ENCODE measurements around the gene RNF144A.

RNF144A gene

GRCh38 chr2:6967301-6967700, 50.1 kb downstream of the RNF144A start:
- Histone ChIP-seq H4K20me1 (ENCODE audit: insufficient read depth, low read length, poor library complexity, severe bottlenecking) (no peaks in the 10 kb centered on the region), H3K9ac (ENCODE audit: low read depth, low read length, poor library complexity, severe bottlenecking) (no peak overlapping the region), H3K4me2 (ENCODE audit: low read depth, low read length, poor library complexity, severe bottlenecking) (no peak overlapping the region), H3K79me2 (ENCODE audit: insufficient read depth, low read length) (no peaks in the 10 kb centered on the region), H3K36me3 (ENCODE audit: insufficient read depth, low read length) (no peaks in the 10 kb centered on the region), H3K4me1 (ENCODE audit: insufficient read depth, low read length, poor library complexity, severe bottlenecking) (no peaks in the 10 kb centered on the region), H3F3A (ENCODE audit: low read depth) (no peaks in the 10 kb centered on the region), H2AFZ (ENCODE audit: low read length) (no peak overlapping the region), H3K4me3 (ENCODE audit: low read length, poor library complexity, severe bottlenecking) (no peak overlapping the region), H3K27me3 (ENCODE audit: insufficient read depth, low read length, poor library complexity, severe bottlenecking) (no peaks in the 10 kb centered on the region), H3K9me3 (ENCODE audit: insufficient read depth, low read depth, low read length) (no peaks in the 10 kb centered on the region), H3K9me2 (replicated peaks; ENCODE audit: low read depth, low read length) (no peaks in the 10 kb centered on the region)
- no peak for TF ChIP-seq EZH2phosphoT487 (IDR thresholded peaks at IDR 0.05; ENCODE audit: borderline replicate concordance)
- TF ChIP-seq CTCF (conservative IDR thresholded peaks at IDR 0.05; ENCODE audit: low read length): no peak

DNA sequence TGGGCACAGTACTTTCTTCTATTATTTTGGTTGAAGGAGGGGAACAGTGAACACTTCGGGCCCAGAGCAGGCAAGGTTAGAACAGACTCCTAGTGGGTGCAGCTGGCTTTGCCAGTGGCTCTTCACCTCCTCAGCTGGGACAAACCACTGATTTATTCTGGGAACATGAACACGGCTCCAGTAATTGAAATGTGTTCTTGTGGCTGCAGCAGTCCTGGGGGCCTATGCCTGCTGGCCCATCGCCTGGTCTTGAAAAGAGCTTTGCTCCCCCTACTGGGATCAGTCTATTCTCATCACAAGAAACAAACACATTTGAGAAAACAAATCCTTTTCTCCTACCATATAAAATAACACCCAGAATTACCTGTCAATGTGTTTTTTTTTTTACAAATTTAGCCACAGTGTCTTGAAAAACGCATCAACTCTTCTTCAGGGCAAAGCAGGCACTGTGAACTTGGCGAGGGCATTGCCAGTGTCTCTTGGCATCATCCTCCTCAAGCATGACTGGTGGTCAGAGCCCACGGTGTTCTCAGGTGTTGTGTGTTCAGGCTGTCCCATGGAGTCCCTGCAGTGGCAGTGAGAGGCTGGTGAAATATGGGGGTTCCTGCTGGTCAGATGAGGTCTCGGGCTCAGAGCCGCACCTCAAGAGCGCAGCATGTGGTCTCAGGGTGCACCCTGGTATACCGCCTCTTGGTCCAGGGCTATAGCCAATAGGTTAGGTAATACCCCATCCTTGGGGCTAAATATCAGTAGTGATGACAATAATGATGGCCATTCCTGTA, 51.3 kb downstream of the RNF144A start:
- no peaks in the 10 kb centered on the region for H3K36me3 ChIP-seq (ENCODE audit: insufficient read depth, low read length)
- no peak overlapping the region for H3K4me2 ChIP-seq (ENCODE audit: low read depth, low read length, poor library complexity, severe bottlenecking)
- no peak overlapping the region for H3K4me3 ChIP-seq (ENCODE audit: low read length, poor library complexity, severe bottlenecking)
- no peaks in the 10 kb centered on the region for H4K20me1 ChIP-seq (ENCODE audit: insufficient read depth, low read length, poor library complexity, severe bottlenecking)
- TF ChIP-seq EZH2phosphoT487 (IDR thresholded peaks at IDR 0.05; ENCODE audit: borderline replicate concordance) (no peak), CTCF (conservative IDR thresholded peaks at IDR 0.05; ENCODE audit: low read length) (peak; percentile 38; the same call in 1 of the 2 replicates)
- H3K9me3 ChIP-seq (ENCODE audit: insufficient read depth, low read depth, low read length): no peaks in the 10 kb centered on the region
- no peaks in the 10 kb centered on the region for H3K79me2 ChIP-seq (ENCODE audit: insufficient read depth, low read length)
- H2AFZ ChIP-seq (ENCODE audit: low read length): no peak overlapping the region
- H3K4me1 ChIP-seq (ENCODE audit: insufficient read depth, low read length, poor library complexity, severe bottlenecking): no peaks in the 10 kb centered on the region
- no peaks in the 10 kb centered on the region for H3K9me2 ChIP-seq (replicated peaks; ENCODE audit: low read depth, low read length)
- H3F3A ChIP-seq (ENCODE audit: low read depth): no peaks in the 10 kb centered on the region
- no peaks in the 10 kb centered on the region for H3K27me3 ChIP-seq (ENCODE audit: insufficient read depth, low read length, poor library complexity, severe bottlenecking)
- H3K9ac ChIP-seq (ENCODE audit: low read depth, low read length, poor library complexity, severe bottlenecking): no peak overlapping the region

DNA sequence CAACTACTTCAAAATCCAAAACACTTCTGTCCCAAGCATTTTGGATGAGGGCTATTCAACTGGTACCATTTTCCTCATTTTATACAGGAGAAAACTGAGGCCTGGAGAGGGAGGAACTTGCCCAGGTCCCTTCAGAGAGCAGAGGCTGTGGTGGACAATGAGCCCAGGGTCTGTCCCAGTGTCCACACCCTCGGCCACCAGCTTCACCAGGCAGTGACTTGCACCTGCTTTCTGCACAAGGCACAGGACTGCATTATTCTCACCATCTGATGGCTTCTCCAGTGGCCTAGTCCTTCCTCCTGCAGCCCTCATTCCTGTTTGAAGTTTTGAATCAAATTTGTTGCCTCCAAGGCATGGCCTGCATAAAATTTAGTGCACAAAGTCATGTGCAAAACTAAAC, 53.3 kb downstream of the RNF144A start:
- Histone ChIP-seq H3K4me1 (ENCODE audit: insufficient read depth, low read length, poor library complexity, severe bottlenecking) (no peaks in the 10 kb centered on the region), H3K9me2 (replicated peaks; ENCODE audit: low read depth, low read length) (no peaks in the 10 kb centered on the region), H3K36me3 (ENCODE audit: insufficient read depth, low read length) (no peaks in the 10 kb centered on the region), H2AFZ (ENCODE audit: low read length) (no peak overlapping the region), H3K4me2 (ENCODE audit: low read depth, low read length, poor library complexity, severe bottlenecking) (no peak overlapping the region), H3K9me3 (ENCODE audit: insufficient read depth, low read depth, low read length) (no peaks in the 10 kb centered on the region), H4K20me1 (ENCODE audit: insufficient read depth, low read length, poor library complexity, severe bottlenecking) (no peaks in the 10 kb centered on the region), H3F3A (ENCODE audit: low read depth) (no peaks in the 10 kb centered on the region), H3K9ac (ENCODE audit: low read depth, low read length, poor library complexity, severe bottlenecking) (no peak overlapping the region), H3K27me3 (ENCODE audit: insufficient read depth, low read length, poor library complexity, severe bottlenecking) (no peaks in the 10 kb centered on the region), H3K79me2 (ENCODE audit: insufficient read depth, low read length) (no peaks in the 10 kb centered on the region), H3K4me3 (ENCODE audit: low read length, poor library complexity, severe bottlenecking) (no peak overlapping the region)
- no peak for TF ChIP-seq CTCF (conservative IDR thresholded peaks at IDR 0.05; ENCODE audit: low read length)
- TF ChIP-seq EZH2phosphoT487 (IDR thresholded peaks at IDR 0.05; ENCODE audit: borderline replicate concordance): no peak
